Astrocyte (in vitro differentiated cells and primary cell): ENCODE results near the gene DENND6A. TPM values are rescaled to one million over a fixed set of nuclear protein-coding genes. Genes with fewer than 3 reads are reported as not detected.
A peak's percentile ranks its signal among the peaks of the same experiment; 100 is the strongest.

Experiments used
- DNase-seq: peaks from one replicate; pipeline ENCODE4 v3.0.0-alpha.2; 2010; ENCODE audit warnings: low read depth
- FAIRE-seq: peaks from 2 replicates; lab custom pipeline; 2011; peaks lifted over from hg19 to GRCh38; lab: Jason Lieb, UNC
- H2AFZ ChIP-seq: 2 replicates; pipeline ENCODE4 v1.6.0; 2012; ENCODE audit warnings: low read depth, low read length, inconsistent platforms
- H3K27ac ChIP-seq: 2 replicates; pipeline ENCODE4 v1.5.1; 2011; ENCODE audit warnings: low read depth, low read length, inconsistent platforms
- H3K27me3 ChIP-seq: 2 replicates; pipeline ENCODE4 v1.6.0; 2011; ENCODE audit warnings: low read length, inconsistent platforms; ENCODE audit not compliant: insufficient read depth
- H3K36me3 ChIP-seq: 2 replicates; pipeline ENCODE4 v1.5.1; 2011; ENCODE audit warnings: low read length, inconsistent platforms; ENCODE audit not compliant: insufficient read depth
- H3K4me1 ChIP-seq: 2 replicates; pipeline ENCODE4 v1.5.1; 2011; ENCODE audit warnings: low read length, inconsistent platforms; ENCODE audit not compliant: insufficient read depth
- H3K4me2 ChIP-seq: 2 replicates; pipeline ENCODE4 v1.6.0; 2012; ENCODE audit warnings: low read length, inconsistent platforms
- H3K4me3 ChIP-seq: 2 replicates; pipeline ENCODE4 v1.5.1; 2011; ENCODE audit warnings: low read depth, mild to moderate bottlenecking, low read length, inconsistent platforms; ENCODE audit not compliant: insufficient read depth
- H3K79me2 ChIP-seq: 2 replicates; pipeline ENCODE4 v1.6.0; 2012; ENCODE audit warnings: mild to moderate bottlenecking, low read length, inconsistent platforms; ENCODE audit not compliant: insufficient read depth
- H3K9ac ChIP-seq: 2 replicates; pipeline ENCODE4 v1.6.0; 2012; ENCODE audit warnings: mild to moderate bottlenecking, low read length, inconsistent platforms
- H3K9me3 ChIP-seq: 2 replicates; pipeline ENCODE4 v1.5.1; 2012; ENCODE audit warnings: low read depth, mild to moderate bottlenecking, low read length, inconsistent platforms; ENCODE audit not compliant: insufficient read depth
- H4K20me1 ChIP-seq: 2 replicates; pipeline ENCODE4 v1.6.0; 2012; ENCODE audit warnings: low read length, inconsistent platforms; ENCODE audit not compliant: insufficient read depth
- H3K27ac Mint-ChIP-seq: one replicate; pipeline ENCODE4 v1.8.0; 2021; ENCODE audit warnings: mild to moderate bottlenecking, mixed read lengths; ENCODE audit not compliant: unreplicated experiment
- H3K27me3 Mint-ChIP-seq: one replicate; pipeline ENCODE4 v1.8.0; 2021; ENCODE audit warnings: low read depth, mixed read lengths; ENCODE audit not compliant: unreplicated experiment
- H3K36me3 Mint-ChIP-seq: one replicate; pipeline ENCODE4 v1.8.0; 2021; ENCODE audit warnings: low read depth, mixed read lengths; ENCODE audit not compliant: unreplicated experiment
- H3K4me1 Mint-ChIP-seq: one replicate; pipeline ENCODE4 v1.8.0; 2021; ENCODE audit warnings: low read depth, mixed read lengths; ENCODE audit not compliant: unreplicated experiment
- H3K4me3 Mint-ChIP-seq: one replicate; pipeline ENCODE4 v1.8.0; 2021; ENCODE audit warnings: mild to moderate bottlenecking, moderate library complexity, mixed read lengths; ENCODE audit not compliant: unreplicated experiment
- H3K9me3 Mint-ChIP-seq: one replicate; pipeline ENCODE4 v1.8.0; 2021; ENCODE audit warnings: mild to moderate bottlenecking, mixed read lengths; ENCODE audit not compliant: unreplicated experiment
- CTCF ChIP-seq: IDR thresholded peaks from 2 replicates; pipeline ENCODE4 v1.5.1; 2011; ENCODE audit warnings: low read depth, mild to moderate bottlenecking, inconsistent platforms, low read length, moderate library complexity; ENCODE audit not compliant: insufficient read depth
- EZH2 ChIP-seq: IDR thresholded peaks from 2 replicates; pipeline ENCODE4 v1.6.1; 2012; ENCODE audit warnings: mild to moderate bottlenecking, low read length, inconsistent platforms; ENCODE audit not compliant: insufficient read depth
- total RNA-seq: library from RNA; stranded (reverse); gene quantifications from 2 replicates; pipeline ENCODE4 v1.2.1, GENCODE V29; 2021

The DENND6A gene
- total RNA-seq, 1 donor from 2014 or later: 6.6 TPM

- no peak for FAIRE-seq
- Histone ChIP-seq H2AFZ (no peak overlapping the region), H3K4me3 (no peak overlapping the region), H4K20me1 (peaks cover 54% of the 10 kb centered on the region), H3K4me2 (no peak overlapping the region), H3K27me3 (no peaks in the 10 kb centered on the region), H3K36me3 (no peaks in the 10 kb centered on the region), H3K27ac (no peak overlapping the region), H3K9me3 (no peaks in the 10 kb centered on the region), H3K79me2 (peaks cover 90% of the 10 kb centered on the region), H3K4me1 (peaks cover 8% of the 10 kb centered on the region), H3K9ac (no peak overlapping the region)
- Mint-ChIP-seq H3K36me3 (peaks cover 3% of the 10 kb centered on the region), H3K27me3 (no peaks in the 10 kb centered on the region), H3K9me3 (no peaks in the 10 kb centered on the region), H3K4me1 (peaks cover 15% of the 10 kb centered on the region), H3K4me3 (no peak overlapping the region), H3K27ac (peak overlapping the region; percentile 1)
- TF ChIP-seq EZH2 (no peak), CTCF (no peak)
- no peak for DNase-seq
Measured at GRCh38 chr3:57688291-57688690, 4.6 kb downstream of the DENND6A start.

DNA sequence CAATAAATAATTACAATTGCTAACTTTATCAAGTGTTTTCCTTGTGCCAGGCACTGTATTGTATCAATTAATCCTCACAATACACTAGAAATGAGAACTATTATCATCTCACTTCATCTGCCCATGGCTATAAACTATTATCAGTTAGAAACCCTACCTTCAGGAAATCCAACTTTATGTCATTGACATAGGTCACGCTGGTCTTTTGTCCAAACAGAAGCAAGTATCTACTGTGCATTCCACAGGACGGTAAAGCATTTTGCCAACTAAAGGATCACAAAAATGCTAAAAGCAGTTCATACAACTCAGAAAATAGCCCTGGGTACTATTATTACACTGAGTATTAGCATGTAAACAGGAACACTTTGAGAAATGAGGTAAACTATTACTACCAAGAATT lies 9.6 kb downstream of the DENND6A start:
- Histone ChIP-seq H3K9me3 (no peaks in the 10 kb centered on the region), H2AFZ (no peak overlapping the region), H3K9ac (no peak overlapping the region), H4K20me1 (peaks cover 49% of the 10 kb centered on the region), H3K4me2 (no peak overlapping the region), H3K4me3 (no peak overlapping the region), H3K4me1 (no peaks in the 10 kb centered on the region), H3K27me3 (no peaks in the 10 kb centered on the region), H3K79me2 (peaks cover 82% of the 10 kb centered on the region), H3K27ac (no peak overlapping the region), H3K36me3 (no peaks in the 10 kb centered on the region)
- H3K4me3 Mint-ChIP-seq: no peak overlapping the region
- DNase-seq: no peak
- no peaks in the 10 kb centered on the region for H3K27me3 Mint-ChIP-seq
- no peak for FAIRE-seq
- TF ChIP-seq EZH2: no peak
- H3K27ac Mint-ChIP-seq: no peak overlapping the region
- peaks cover 4% of the 10 kb centered on the region for H3K36me3 Mint-ChIP-seq
- H3K9me3 Mint-ChIP-seq: no peaks in the 10 kb centered on the region
- peaks cover 3% of the 10 kb centered on the region for H3K4me1 Mint-ChIP-seq

GRCh38 chr3:57682284-57682683 lies 10.6 kb downstream of the DENND6A start:
- Mint-ChIP-seq H3K4me1 (peaks cover 1% of the 10 kb centered on the region), H3K27me3 (no peaks in the 10 kb centered on the region), H3K36me3 (peaks cover 4% of the 10 kb centered on the region), H3K9me3 (no peaks in the 10 kb centered on the region), H3K4me3 (no peak overlapping the region), H3K27ac (no peak overlapping the region)
- Histone ChIP-seq H3K4me3 (no peak overlapping the region), H4K20me1 (peaks cover 42% of the 10 kb centered on the region), H3K79me2 (peaks cover 81% of the 10 kb centered on the region), H2AFZ (no peak overlapping the region), H3K27ac (no peak overlapping the region), H3K9ac (no peak overlapping the region), H3K9me3 (no peaks in the 10 kb centered on the region), H3K36me3 (peaks cover under 1% of the 10 kb centered on the region), H3K27me3 (no peaks in the 10 kb centered on the region), H3K4me2 (no peak overlapping the region), H3K4me1 (no peaks in the 10 kb centered on the region)
- peak; percentile 14 for TF ChIP-seq CTCF
- TF ChIP-seq EZH2: no peak
- FAIRE-seq (no peak), DNase-seq (no peak)
